Measurements from ENCODE around the gene TEX261. TPM values are rescaled to one million over a fixed set of nuclear protein-coding genes. Genes with fewer than 3 reads are reported as not detected.
A peak's percentile ranks its signal among the peaks of the same experiment; 100 is the strongest.

TEX261 gene
- total RNA-seq, 2 experiments from 2014 or later: 17.8 to 18.7 TPM

DNA sequence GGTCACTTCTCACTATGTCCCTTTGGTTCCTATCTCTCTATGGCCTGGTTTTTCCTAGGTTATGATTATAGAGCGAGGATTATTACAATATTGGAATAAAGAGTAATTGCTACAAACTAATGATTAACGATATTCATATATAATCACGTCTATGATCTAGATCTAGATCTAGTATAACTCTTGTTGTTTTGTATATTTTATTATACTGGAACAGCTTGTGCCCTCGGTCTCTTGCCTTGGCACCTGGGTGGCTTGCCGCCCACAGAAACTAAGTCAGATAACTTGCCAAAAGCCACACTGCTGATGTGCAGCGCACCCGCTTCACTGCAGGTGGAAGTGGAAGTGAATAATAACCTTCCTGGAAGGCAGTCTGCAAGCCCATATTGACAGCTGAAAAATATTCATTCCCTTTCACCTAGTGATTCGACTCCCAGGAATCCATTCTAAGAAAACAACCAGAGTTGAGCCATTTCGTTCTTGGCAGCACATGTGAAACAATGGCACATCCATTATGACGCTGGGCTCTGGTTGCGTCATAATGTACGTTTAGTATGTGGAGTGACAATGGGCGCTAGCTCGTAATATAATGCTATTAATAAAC is 17.0 kb downstream of the TEX261 start:
- no peaks in the 10 kb centered on the region for H3K9me3 Mint-ChIP-seq
- no peaks in the 10 kb centered on the region for H3K27me3 Mint-ChIP-seq (ENCODE audit: low read depth)
- peak; percentile 63 for DNase-seq
- intact Hi-C loops (cut with micrococcal nuclease): loop anchor here (1.0 to 2.0 kb wide), 5 partner anchors 8 to 250 kb away; partner anchors contain the start of gene PAIP2B
- H3K27ac Mint-ChIP-seq: no peak overlapping the region
- H3K36me3 Mint-ChIP-seq (ENCODE audit: low read depth): peaks cover 2% of the 10 kb centered on the region
- CTCF ChIA-PET: interaction anchor here (1.0 to 2.4 kb wide), 5 partner anchors 12 to 121 kb away, joined by 3 to 27 read pairs (median 5); no protein-coding TSS in a partner anchor
- peak overlapping the region; percentile 72 for H3K4me3 Mint-ChIP-seq
- peaks cover 13% of the 10 kb centered on the region for H3K4me1 Mint-ChIP-seq (ENCODE audit: low read depth)

GRCh38 chr2:70975237-70975636 is 19.4 kb downstream of the TEX261 start:
- Mint-ChIP-seq H3K4me1 (ENCODE audit: low read depth) (peaks cover 13% of the 10 kb centered on the region), H3K27me3 (ENCODE audit: low read depth) (no peaks in the 10 kb centered on the region), H3K9me3 (no peaks in the 10 kb centered on the region), H3K4me3 (no peak overlapping the region), H3K36me3 (ENCODE audit: low read depth) (peaks cover 2% of the 10 kb centered on the region), H3K27ac (no peak overlapping the region)
- no peak for DNase-seq
- intact Hi-C loops (cut with micrococcal nuclease): no loop called here
- CTCF ChIA-PET: interaction anchor here (0.7 to 3.0 kb wide), 6 partner anchors 9 to 22 kb away, joined by 3 to 14 read pairs (median 4); no protein-coding TSS in a partner anchor

DNA sequence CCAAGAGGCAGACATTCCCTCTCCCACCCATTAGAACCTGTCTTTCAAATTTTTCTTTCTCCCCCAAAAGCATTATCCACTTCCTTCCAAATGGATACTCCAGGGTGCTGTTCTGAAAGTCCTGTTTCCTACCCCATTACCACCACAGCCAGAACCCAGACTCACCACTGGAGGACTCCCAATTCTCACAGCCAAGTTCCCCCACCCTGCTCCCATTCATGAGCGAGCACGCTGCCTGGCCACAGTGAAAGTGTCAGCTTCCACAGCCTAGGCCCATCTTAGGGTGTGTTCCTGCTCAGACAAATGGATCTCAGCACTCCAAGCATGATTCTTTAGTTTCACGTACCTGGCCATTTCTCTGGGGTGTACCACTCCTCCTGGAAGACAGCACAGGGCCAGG is 20.1 kb downstream of the TEX261 start:
- peaks cover 13% of the 10 kb centered on the region for H3K4me1 Mint-ChIP-seq (ENCODE audit: low read depth)
- CTCF ChIA-PET: interaction anchor here (0.7 to 3.0 kb wide), 6 partner anchors 10 to 26 kb away, joined by 3 to 14 read pairs (median 6); no protein-coding TSS in a partner anchor
- no peak for DNase-seq
- no peak overlapping the region for H3K27ac Mint-ChIP-seq
- H3K27me3 Mint-ChIP-seq (ENCODE audit: low read depth): no peaks in the 10 kb centered on the region
- H3K4me3 Mint-ChIP-seq: no peak overlapping the region
- H3K36me3 Mint-ChIP-seq (ENCODE audit: low read depth): peaks cover 2% of the 10 kb centered on the region
- intact Hi-C loops (cut with micrococcal nuclease): no loop called here
- H3K9me3 Mint-ChIP-seq: no peaks in the 10 kb centered on the region

- H3K36me3 Mint-ChIP-seq (ENCODE audit: low read depth): no peaks in the 10 kb centered on the region
- no peak overlapping the region for H3K4me3 Mint-ChIP-seq
- no peaks in the 10 kb centered on the region for H3K9me3 Mint-ChIP-seq
- CTCF ChIA-PET: interaction anchor here (1.2 to 4.5 kb wide), 5 partner anchors 11 to 35 kb away, joined by 3 to 58 read pairs (median 8); partner anchors contain the start of gene ANKRD53
- intact Hi-C loops (cut with micrococcal nuclease): no loop called here
- peaks cover 14% of the 10 kb centered on the region for H3K27me3 Mint-ChIP-seq (ENCODE audit: low read depth)
- H3K4me1 Mint-ChIP-seq (ENCODE audit: low read depth): peaks cover 3% of the 10 kb centered on the region
- no peak overlapping the region for H3K27ac Mint-ChIP-seq
- DNase-seq: no peak
Observed at GRCh38 chr2:70967189-70967588, 27.5 kb downstream of the TEX261 start.

DNA sequence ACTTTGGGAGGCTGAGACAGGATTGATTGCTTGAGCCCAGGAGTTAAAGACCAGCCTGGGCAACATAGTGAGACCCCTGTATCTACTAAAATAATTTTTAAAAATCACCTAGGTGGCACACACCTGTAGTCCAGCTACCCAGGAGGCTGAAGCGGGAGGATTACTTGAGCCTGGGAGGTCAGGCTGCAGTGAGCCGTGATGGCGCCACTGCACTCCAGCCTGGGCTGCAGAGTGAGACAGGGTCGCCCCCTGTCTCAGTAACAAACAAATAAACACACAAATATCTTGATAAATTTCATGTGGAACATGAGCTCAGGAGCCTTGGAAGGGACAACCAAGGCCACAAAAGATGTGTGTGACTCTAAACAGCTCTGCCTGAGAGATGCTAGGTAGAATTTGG is 28.0 kb downstream of the TEX261 start:
- DNase-seq: no peak
- Mint-ChIP-seq H3K4me1 (ENCODE audit: low read depth) (peaks cover 3% of the 10 kb centered on the region), H3K27me3 (ENCODE audit: low read depth) (peaks cover 14% of the 10 kb centered on the region), H3K36me3 (ENCODE audit: low read depth) (no peaks in the 10 kb centered on the region), H3K4me3 (no peak overlapping the region), H3K9me3 (no peaks in the 10 kb centered on the region), H3K27ac (no peak overlapping the region)
- CTCF ChIA-PET: interaction anchor here (0.6 to 4.5 kb wide), 10 partner anchors 12 to 430 kb away, joined by 3 to 58 read pairs (median 4); partner anchors contain the start of gene ANKRD53
- intact Hi-C loops (cut with micrococcal nuclease): no loop called here

- Mint-ChIP-seq H3K36me3 (ENCODE audit: low read depth) (no peaks in the 10 kb centered on the region), H3K4me1 (ENCODE audit: low read depth) (peaks cover 3% of the 10 kb centered on the region), H3K9me3 (no peaks in the 10 kb centered on the region), H3K4me3 (peak overlapping the region; percentile 81), H3K27ac (no peak overlapping the region), H3K27me3 (ENCODE audit: low read depth) (peaks cover 17% of the 10 kb centered on the region)
- intact Hi-C loops (cut with micrococcal nuclease): loop anchor here (1.0 kb wide), 3 partner anchors 12 to 36 kb away; no protein-coding TSS in a partner anchor
- CTCF ChIA-PET: interaction anchor here (0.7 to 4.5 kb wide), 11 partner anchors 10 to 656 kb away, joined by 3 to 58 read pairs (median 5); partner anchors contain the start of gene ANKRD53
- peak; percentile 3 for DNase-seq
Observed at GRCh38 chr2:70965506-70965905, 29.2 kb downstream of the TEX261 start.

GRCh38 chr2:70964596-70965386 is 29.9 kb downstream of the TEX261 start:
- Mint-ChIP-seq H3K27ac (no peak overlapping the region), H3K4me1 (ENCODE audit: low read depth) (peaks cover 3% of the 10 kb centered on the region), H3K9me3 (no peaks in the 10 kb centered on the region), H3K36me3 (ENCODE audit: low read depth) (no peaks in the 10 kb centered on the region), H3K4me3 (peak overlapping the region; percentile 81), H3K27me3 (ENCODE audit: low read depth) (peaks cover 17% of the 10 kb centered on the region)
- CTCF ChIA-PET: interaction anchor here (0.8 to 4.5 kb wide), 18 partner anchors 10 to 655 kb away, joined by 3 to 58 read pairs (median 5); partner anchors contain the start of gene ANKRD53
- intact Hi-C loops (cut with micrococcal nuclease): loop anchor here (1.0 kb wide), 3 partner anchors 13 to 37 kb away; no protein-coding TSS in a partner anchor
- peak; percentile 86 for DNase-seq

DNA sequence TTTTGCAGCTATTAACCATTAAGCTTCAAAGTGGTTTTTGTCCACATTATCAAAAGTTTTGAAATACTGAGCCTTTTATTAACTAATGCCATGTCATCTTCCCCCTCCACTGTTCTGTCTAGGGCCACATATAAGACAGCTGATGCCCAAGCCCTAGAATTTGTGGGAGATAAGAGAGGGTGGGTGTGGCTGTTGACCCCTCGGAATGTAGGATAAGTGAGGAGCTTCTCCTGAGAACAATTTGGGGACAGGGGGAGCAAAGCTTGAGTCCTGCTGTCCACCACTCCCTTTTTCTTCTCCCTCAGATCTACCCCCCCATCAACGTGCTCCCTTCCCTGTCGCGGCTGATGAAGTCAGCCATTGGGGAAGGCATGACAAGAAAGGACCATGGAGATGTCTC is 30.5 kb downstream of the TEX261 start:
- CTCF ChIA-PET: interaction anchor here (0.8 to 4.5 kb wide), 14 partner anchors 10 to 194 kb away, joined by 3 to 58 read pairs (median 6); partner anchors contain the start of gene ANKRD53
- H3K27me3 Mint-ChIP-seq (ENCODE audit: low read depth): peaks cover 17% of the 10 kb centered on the region
- H3K9me3 Mint-ChIP-seq: no peaks in the 10 kb centered on the region
- H3K27ac Mint-ChIP-seq: no peak overlapping the region
- no peak overlapping the region for H3K4me3 Mint-ChIP-seq
- intact Hi-C loops (cut with micrococcal nuclease): no loop called here
- H3K4me1 Mint-ChIP-seq (ENCODE audit: low read depth): peaks cover 3% of the 10 kb centered on the region
- DNase-seq: peak; percentile 3
- no peaks in the 10 kb centered on the region for H3K36me3 Mint-ChIP-seq (ENCODE audit: low read depth)

- Mint-ChIP-seq H3K36me3 (ENCODE audit: low read depth) (no peaks in the 10 kb centered on the region), H3K4me1 (ENCODE audit: low read depth) (peaks cover 5% of the 10 kb centered on the region), H3K27me3 (ENCODE audit: low read depth) (peaks cover 17% of the 10 kb centered on the region), H3K27ac (no peak overlapping the region), H3K4me3 (no peak overlapping the region), H3K9me3 (no peaks in the 10 kb centered on the region)
- DNase-seq: peak; percentile 3
- CTCF ChIA-PET: interaction anchor here (1.0 to 4.5 kb wide), 11 partner anchors 10 to 193 kb away, joined by 3 to 58 read pairs (median 6); partner anchors contain the start of gene ANKRD53
- intact Hi-C loops (cut with micrococcal nuclease): no loop called here
Observed at GRCh38 chr2:70962885-70963878, 31.5 kb downstream of the TEX261 start.

DNA sequence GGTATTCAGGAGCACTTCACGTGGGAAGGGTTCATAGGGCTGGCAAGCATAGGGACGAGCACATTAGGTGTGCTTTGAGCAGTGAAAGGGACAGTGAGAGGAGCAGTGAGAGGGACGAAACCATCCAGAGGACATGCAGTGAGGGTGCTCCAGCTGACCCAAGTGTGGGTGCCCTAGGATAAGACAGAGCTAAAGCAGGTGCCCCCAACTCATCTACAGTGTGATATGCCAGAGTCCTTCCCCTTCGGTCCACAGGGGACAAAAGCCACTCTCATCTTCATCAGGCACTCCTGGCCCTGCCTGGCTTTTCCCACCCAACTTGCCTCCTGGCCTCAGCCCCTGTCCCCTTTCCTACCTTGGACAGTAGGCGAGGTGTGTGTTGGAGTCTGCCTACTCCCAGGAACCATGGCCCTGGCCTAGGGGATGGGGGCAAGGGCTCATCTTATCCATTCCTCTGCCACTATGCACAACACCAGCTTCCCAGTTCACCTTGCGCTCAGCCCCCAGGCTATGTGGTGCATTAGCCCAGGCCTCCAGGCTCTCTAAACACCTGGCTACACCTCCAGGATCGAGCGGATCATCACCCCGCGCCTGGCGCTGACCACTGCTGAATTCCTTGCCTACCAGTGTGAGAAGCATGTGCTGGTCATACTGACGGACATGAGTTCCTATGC is 32.3 kb downstream of the TEX261 start:
- peak; percentile 0 for DNase-seq
- no peaks in the 10 kb centered on the region for H3K36me3 Mint-ChIP-seq (ENCODE audit: low read depth)
- H3K9me3 Mint-ChIP-seq: no peaks in the 10 kb centered on the region
- CTCF ChIA-PET: interaction anchor here (0.9 to 3.7 kb wide), 7 partner anchors 10 to 91 kb away, joined by 3 to 14 read pairs (median 4); partner anchors contain the start of gene ANKRD53
- H3K4me3 Mint-ChIP-seq: no peak overlapping the region
- H3K27ac Mint-ChIP-seq: no peak overlapping the region
- intact Hi-C loops (cut with micrococcal nuclease): no loop called here
- H3K27me3 Mint-ChIP-seq (ENCODE audit: low read depth): peaks cover 21% of the 10 kb centered on the region
- peaks cover 5% of the 10 kb centered on the region for H3K4me1 Mint-ChIP-seq (ENCODE audit: low read depth)

DNA sequence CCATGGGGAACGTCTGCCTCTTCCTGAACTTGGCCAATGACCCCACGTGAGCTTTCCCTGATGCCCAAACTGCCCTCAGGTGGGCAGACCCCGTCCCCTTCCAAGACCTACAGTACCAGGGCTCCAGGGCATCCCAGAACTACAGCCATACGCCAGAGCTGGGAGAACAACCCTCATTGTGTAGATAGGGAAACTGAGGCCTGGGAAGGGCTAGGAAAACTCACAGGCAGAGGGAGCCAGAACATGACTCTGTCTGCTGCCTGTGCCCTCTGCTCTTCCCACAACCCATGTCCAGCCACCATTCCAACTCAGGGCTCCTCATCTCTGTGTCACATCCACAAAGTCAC is 33.1 kb downstream of the TEX261 start:
- Mint-ChIP-seq H3K27me3 (ENCODE audit: low read depth) (peaks cover 21% of the 10 kb centered on the region), H3K9me3 (no peaks in the 10 kb centered on the region), H3K4me1 (ENCODE audit: low read depth) (peaks cover 5% of the 10 kb centered on the region), H3K4me3 (no peak overlapping the region), H3K36me3 (ENCODE audit: low read depth) (no peaks in the 10 kb centered on the region), H3K27ac (no peak overlapping the region)
- CTCF ChIA-PET: interaction anchor here (0.6 to 1.5 kb wide), 6 partner anchors 9 to 427 kb away, joined by 3 to 8 read pairs (median 4); partner anchors contain the start of gene ANKRD53
- intact Hi-C loops (cut with micrococcal nuclease): no loop called here
- peak; percentile 2 for DNase-seq
